SHP77 (cell line): Measurements from ENCODE around the gene PLEKHM3.
A peak's percentile ranks its signal among the peaks of the same experiment; 100 is the strongest.
"Not testable (repeated sequence)": the region's sequence is repeated elsewhere in the genome, so short reads cannot be mapped to it uniquely, and the experiment has no call there.

Experiments
- DNase-seq, 2 experiments: peaks; one replicate each; lab custom pipeline; 2025; lab: John Stamatoyannopoulos, UW

Gene PLEKHM3

DNA sequence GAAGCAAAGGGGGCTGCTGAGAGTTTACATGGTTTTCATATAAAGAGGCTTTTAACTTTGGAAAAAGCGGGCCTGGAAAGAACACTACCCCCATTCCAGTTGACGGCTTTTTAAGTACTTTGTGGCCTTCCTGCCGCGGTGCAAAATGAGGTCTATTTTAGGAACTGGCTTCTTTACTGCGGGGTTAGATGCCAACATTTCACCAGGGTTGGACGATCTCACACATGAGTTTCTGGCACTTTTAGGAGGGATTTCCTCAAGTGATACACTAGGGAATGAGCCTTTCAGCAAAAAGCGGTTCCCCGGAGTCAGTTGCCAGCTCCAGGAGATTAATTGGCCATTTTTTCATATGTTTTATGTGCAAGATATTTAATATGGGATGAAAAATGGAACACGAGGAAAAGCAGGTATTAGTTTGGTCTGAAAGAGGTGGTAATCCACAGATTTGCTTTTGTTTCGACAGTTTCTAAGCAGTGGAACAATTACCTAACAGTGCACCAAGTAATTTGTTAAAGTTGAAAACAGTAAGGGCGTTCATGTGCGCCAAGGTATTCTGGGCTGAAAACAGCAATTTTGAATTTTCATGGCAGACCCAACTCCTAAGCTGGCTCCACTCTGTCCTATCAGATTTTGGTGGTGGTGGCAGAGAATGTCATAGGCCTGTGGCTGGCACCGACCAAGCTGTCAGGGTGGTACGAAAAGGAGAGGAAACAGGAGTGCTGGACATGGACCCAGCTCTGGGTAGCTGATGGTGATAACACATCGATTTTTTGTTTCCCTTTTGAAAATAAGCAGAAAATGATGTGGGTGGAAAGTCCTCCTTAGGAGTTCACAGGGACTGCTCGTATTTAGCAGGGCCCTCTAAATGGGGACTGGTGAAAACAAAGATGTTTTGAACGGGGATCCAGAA, 200.0 kb downstream of the PLEKHM3 start:
- no peak for DNase-seq

DNA sequence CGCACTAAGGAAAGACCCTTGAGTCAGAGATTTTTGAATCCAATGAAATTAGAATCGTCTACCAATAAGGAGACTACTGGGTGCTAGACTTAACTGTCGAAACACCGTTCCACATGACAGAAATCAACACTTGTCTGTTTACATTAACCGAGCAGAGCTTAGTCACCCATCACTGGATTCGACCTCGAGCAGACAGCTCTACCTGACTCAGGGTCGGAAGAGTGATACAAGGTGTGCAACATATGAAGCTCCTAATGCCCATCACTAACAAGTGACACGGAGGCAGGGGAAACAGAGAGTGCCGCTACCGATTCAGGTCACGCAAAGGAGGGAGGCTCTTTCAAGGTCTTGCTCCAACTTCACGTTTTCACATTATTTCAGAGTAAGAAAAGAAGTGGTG, 201.5 kb downstream of the PLEKHM3 start:
- no peak for DNase-seq

DNA sequence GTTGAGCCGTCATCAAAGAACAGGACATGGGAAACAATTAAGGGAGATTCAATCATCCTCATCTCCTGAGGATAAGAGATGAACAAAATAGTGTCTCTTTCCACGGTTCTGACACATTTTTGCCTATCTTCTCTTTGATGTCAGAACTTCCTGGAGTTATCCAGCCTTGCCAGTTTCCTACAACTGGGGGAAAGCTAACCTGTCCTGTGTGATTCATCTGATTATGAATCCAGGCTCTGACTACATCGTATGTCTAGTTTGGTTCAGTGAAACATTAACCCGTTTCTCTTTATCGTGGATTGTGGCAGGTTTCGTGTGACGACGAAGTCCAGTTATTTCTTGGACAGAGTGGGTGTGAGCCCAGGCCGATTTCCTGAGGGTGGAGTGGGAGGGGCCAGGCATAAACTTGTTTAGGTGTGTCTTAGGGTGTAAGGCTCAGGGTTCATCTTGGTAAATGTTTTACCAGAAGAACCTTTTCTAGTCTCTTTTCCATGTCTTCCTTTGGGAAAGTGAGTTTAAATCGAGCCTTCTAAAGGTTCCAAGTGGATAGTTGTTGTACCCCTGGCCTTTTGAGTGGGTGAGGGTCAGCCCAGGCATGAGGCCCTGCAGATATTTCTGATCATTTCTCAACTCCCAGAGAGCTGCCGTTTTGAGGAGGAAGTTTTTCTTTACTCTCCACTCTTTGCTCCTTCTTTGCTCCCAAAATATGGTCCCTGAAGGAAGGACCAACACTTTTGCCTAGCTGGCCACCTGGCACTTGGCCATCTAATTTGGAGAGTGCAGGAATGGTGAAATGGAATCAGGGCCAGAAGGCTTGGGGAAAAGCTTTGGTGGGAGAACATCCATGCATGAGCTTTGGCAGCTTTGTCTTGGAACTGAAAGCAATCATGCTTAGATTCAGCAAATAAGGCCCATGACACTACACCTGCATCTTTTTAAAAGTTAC, 205.2 kb downstream of the PLEKHM3 start:
- no peak for DNase-seq

- no peak for DNase-seq
Observed at GRCh38 chr2:207819021-207819797, 206.1 kb downstream of the PLEKHM3 start.

- no peak for DNase-seq
Observed at GRCh38 chr2:207816546-207816945, 208.8 kb downstream of the PLEKHM3 start.

GRCh38 chr2:207815254-207815653, 210.1 kb downstream of the PLEKHM3 start:
- DNase-seq: no peak

DNA sequence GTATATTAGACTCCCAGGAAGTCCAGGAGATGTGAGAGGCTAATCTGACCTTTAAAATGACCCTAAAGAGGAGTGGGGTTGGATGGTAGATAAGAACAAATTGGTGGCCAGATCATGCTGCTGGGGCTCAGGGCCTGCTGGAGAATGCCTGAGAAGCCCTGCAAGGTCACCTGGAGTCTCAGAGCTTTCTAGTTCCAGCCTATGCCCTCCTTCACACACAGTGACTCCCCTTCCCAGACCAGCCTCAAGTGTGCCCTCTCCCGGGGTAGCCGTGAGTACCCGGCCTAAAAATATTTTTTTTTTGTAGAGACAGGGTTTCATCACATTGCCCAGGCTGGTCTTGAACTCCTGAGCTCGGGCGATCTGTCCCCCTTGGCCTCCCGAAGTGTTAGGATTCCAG, 211.4 kb downstream of the PLEKHM3 start:
- no peak for DNase-seq

DNA sequence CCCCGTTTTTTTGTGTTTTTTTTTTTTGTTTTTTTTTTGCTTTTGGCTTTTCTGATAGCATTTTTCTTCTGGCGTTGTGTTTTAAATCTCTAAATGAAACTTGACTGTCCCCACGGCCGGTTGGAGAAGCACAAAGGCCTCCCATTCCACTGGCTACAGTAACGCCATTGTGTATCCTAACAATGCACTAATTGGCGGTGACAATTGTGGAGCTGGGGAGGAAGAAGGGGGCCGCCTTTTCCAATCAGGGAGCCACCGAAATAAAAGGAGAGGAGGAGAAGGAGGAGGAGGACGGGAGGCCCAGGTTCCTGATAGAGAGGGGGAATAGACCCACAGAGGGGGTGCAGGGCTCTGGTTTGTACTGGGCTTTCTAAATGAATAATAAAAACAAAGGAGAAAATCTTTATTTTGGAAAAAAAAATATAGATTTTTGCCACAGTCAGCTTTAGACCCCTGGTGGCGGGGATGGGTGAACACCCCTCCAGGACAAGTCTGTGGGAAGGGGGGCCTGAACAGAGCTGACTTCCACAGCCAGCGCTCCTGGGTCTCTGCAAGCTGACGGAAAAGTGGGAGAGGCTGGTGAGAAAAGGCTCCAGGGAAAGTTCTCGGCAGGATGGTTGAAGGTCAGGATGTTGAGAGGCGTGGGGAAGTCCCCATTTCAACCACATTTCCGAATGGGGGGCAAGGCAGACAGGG, 212.0 kb downstream of the PLEKHM3 start:
- no peak for DNase-seq

GRCh38 chr2:207812726-207813080, 212.6 kb downstream of the PLEKHM3 start:
- DNase-seq: no peak

DNA sequence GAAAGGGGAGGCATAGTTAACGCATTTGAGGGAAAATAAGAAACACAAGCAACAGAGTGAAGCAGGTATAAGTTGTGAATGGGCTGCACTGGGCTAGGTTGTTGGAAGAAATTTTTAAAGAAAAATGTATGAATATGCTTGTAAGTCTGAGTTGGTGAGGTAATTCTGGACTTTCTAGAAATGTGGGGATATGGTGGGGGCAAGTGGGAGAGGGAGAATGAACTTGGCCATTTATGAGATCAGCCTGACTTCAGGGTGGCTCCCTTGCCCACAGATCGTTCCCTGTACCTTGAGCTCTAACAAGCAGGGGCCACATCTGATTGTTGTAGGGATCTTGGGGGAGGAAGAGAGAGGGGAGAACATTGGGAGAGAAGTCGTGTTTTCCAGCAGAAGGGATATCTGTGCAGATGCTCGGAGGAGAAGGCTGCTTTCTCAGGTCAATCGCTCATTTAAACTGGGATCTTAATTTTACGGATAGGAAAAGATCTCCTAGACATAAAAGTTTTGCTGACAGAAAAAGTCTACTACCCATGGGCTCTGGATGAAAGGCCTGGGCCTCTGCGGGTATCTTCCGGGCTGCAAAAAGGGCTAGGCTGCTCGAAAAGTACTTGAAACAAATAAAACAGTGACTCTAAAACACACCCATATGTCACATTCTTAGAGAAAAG, 213.1 kb downstream of the PLEKHM3 start:
- no peak for DNase-seq

DNA sequence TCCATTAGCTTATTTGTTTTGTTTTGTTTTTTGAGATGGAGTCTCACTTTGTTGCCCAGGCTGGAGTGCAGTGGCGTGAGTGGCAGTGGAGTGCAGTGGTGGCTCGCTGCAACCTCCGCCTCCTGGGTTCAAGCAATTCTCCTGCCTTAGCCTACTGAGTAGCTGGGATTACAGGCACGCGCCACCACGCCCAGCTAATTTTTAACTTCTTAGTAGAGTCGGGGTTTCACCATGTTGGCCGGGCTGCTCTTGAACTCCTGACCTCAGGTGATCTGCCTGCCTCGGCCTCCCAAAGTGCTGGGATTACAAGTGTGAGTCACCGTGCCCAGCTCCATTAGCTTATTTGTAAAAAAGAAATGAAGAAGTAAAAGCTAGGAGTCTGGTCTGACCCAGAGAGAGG, 213.7 kb downstream of the PLEKHM3 start:
- DNase-seq: not testable (repeated sequence)

- DNase-seq: no peak
Observed at GRCh38 chr2:207810200-207810788, 215.0 kb downstream of the PLEKHM3 start.

DNA sequence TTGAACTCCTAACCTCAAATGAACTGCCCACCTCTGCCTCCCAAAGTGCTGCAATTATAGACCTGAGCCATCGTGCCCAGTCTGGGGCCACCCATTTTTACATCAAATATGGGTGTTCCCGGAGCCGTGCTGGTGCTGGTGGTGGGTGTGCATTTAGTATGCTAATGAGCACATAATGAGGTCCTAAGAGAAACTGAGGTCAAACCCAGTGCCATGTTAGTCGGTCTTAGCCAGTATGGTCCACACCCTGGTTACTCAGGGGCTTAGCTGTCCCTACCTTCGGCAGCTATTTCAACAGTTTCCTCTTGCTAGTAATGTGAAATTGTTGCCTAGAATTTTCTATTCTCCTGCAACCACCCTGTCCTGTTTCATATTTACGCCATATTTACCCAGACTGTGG, 217.2 kb downstream of the PLEKHM3 start:
- DNase-seq: no peak

- DNase-seq: no peak
Observed at GRCh38 chr2:207807516-207807915, 217.8 kb downstream of the PLEKHM3 start.

GRCh38 chr2:207805566-207806226, 219.6 kb downstream of the PLEKHM3 start:
- DNase-seq: no peak

GRCh38 chr2:207802650-207803049, 222.7 kb downstream of the PLEKHM3 start:
- no peak for DNase-seq

DNA sequence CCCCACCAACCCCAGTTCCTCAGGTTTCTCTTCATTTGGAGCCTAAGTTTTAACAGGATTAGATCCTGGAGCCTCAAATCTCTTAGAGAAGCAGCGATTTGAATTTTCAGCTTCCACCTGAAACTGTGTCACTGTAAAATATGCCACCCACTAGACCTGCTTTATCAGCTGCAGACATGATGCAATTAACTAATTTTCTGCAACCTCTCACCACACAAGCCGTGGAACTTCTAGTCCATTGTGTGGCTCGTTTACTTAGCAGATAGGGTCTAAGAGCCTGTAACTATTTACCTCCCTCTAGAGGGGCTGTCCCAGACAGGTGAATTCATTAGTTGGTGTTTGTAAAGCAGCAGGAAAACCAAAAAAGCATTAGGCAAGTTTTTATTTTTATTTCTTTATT, 224.1 kb downstream of the PLEKHM3 start:
- no peak for DNase-seq

DNA sequence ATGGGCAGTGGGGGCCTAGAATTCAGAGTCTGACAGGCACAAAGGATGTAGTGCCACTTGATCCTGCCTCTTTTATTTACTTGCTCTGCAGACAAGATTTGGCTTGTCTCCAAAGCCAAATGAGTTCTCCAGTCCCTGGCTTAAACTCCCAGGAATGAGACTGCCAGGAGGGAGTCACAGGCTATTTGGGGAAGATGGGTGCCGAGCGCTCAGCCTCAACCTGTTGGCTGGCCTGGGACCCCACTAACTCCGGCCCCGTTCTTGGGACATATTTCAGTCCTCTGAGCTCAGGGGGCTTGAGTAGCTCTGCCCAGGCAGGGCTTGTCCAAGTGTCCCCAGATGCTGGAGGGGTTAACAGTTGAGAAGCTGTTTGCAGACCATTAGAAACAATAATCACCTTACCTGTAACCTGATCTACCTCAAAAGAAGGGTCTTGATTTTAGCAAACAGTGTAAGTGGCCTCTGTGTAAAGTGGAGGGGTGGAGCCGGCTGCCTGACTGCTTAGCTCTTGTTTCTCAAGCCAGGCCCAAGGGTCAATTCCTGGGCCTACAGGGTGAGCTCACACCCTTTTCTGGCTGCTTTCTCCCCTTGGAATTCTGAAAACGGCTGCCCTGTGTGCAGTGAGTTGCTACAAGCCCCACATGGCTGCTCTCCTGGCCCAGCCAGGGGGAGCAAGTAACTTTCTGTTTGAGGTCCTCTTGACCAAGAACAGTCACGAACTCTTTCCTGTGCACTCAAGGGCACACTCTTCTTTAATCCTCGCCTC, 228.6 kb downstream of the PLEKHM3 start:
- peak; percentile 79 to 82 for DNase-seq

DNA sequence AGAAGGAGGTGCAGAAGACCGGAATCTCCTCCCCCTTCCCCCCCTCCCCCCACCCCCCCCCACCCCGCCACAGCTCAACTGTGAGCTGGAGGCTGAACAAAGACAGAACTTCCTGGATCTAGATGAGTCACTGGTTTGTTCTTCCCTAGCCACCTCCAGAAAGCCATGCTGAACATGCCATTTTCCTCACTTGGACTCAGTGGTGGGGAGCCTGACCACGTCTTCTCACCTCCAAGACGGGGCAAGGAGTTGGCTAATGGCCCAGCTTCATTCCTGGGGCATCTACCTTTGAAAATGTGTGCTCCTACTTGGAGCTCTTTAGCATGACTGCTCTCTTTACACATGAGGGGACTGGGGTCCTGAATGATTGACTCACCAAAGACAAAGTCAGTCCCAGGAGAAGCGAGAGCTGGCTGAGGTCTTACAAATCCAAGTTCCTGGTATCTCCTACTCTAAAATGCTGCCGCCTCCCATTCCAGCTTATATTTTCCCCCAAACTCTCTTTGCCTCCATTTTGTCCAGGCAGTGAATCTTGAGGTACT, 233.0 kb downstream of the PLEKHM3 start:
- no peak for DNase-seq
